A673 (cell line): ENCODE measurements around the gene PXDN. TPM values are rescaled to one million over a fixed set of nuclear protein-coding genes. Genes with fewer than 3 reads are reported as not detected.

Experiments
- BruUV-seq: library from RNA; stranded (reverse); fragments of 400-500 nt; replicated peaks from 2 replicates; lab custom pipeline; 2021; lab: Mats Ljungman, UMichigan
- CTCF ChIA-PET: fragments of 300-600 bp; sonication (Branson Sonifier 250); formaldehyde crosslinking; loops from one replicate; lab custom pipeline; 2022; ENCODE audit warnings: antibody characterized with exemption; lab: Charles Lee
- POLR2A ChIA-PET: fragments of 300-600 bp; sonication (Branson Sonifier 250); formaldehyde crosslinking; loops from one replicate; lab custom pipeline; 2022; ENCODE audit warnings: antibody characterized with exemption; ENCODE audit not compliant: low non-redundant PET; lab: Charles Lee
- DNase-seq: peaks from one replicate; pipeline ENCODE4 v3.0.0-alpha.2; 2015; ENCODE audit warnings: low spot score
- H3K27ac ChIP-seq: fragments of 200-600 bp; sonication (generic); 2 replicates; pipeline ENCODE4 v1.5.1; 2016; ENCODE audit warnings: mixed run types, low read depth, mild to moderate bottlenecking, mixed read lengths, antibody characterized with exemption, low read length; ENCODE audit not compliant: poor library complexity, severe bottlenecking
- H3K27me3 ChIP-seq: fragments of 200-600 bp; sonication (generic); replicated peaks from 2 replicates; pipeline ENCODE4 v1.6.1; 2017; ENCODE audit warnings: mixed run types, low read depth, mild to moderate bottlenecking, mixed read lengths, antibody characterized with exemption, low read length; ENCODE audit not compliant: insufficient read depth, poor library complexity
- H3K36me3 ChIP-seq: fragments of 200-600 bp; sonication (generic); 2 replicates; pipeline ENCODE4 v1.6.1; 2016; ENCODE audit warnings: mixed run types, mild to moderate bottlenecking, mixed read lengths, antibody characterized with exemption, low read length; ENCODE audit not compliant: insufficient read depth, poor library complexity, severe bottlenecking
- H3K4me1 ChIP-seq: fragments of 200-600 bp; sonication (generic); 2 replicates; pipeline ENCODE4 v1.6.1; 2017; ENCODE audit warnings: mixed run types, mild to moderate bottlenecking, mixed read lengths, antibody characterized with exemption, low read length; ENCODE audit not compliant: insufficient read depth, poor library complexity, severe bottlenecking
- H3K4me3 ChIP-seq: fragments of 200-600 bp; sonication (generic); 2 replicates; pipeline ENCODE4 v1.5.1; 2016; ENCODE audit warnings: low read depth, mixed run types, mild to moderate bottlenecking, mixed read lengths, low read length; ENCODE audit not compliant: poor library complexity, severe bottlenecking
- H3K9me3 ChIP-seq: fragments of 200-600 bp; sonication (generic); 2 replicates; pipeline ENCODE4 v1.6.1; 2016; ENCODE audit warnings: mixed run types, low read depth, mild to moderate bottlenecking, mixed read lengths, antibody characterized with exemption, low read length; ENCODE audit not compliant: poor library complexity, severe bottlenecking
- CTCF ChIP-seq: fragments of 300-800, 200-600 bp; sonication (generic); conservative IDR thresholded peaks from 2 replicates; pipeline ENCODE4 v1.5.1; 2017; ENCODE audit warnings: low read depth, mild to moderate bottlenecking, antibody characterized with exemption, low read length, moderate library complexity, mixed read lengths
- EZH2 ChIP-seq: fragments of 200-600 bp; sonication (generic); IDR thresholded peaks from 2 replicates; pipeline ENCODE4 v1.6.1; 2017; ENCODE audit warnings: borderline replicate concordance, low read depth, mild to moderate bottlenecking, mixed read lengths, antibody characterized with exemption, low read length; ENCODE audit not compliant: poor library complexity, severe bottlenecking
- intact Hi-C: fragments of 100-400 bp; cut with micrococcal nuclease; formaldehyde crosslinking; loops from one replicate; pipeline ENCODE4 v1.10.0; 2022; ENCODE audit not compliant: unreplicated experiment
- total RNA-seq: library from RNA; stranded (reverse); gene quantifications from 2 replicates; pipeline ENCODE4 v1.2.3, GENCODE V29; 2021

The PXDN gene
- total RNA-seq, 1 experiment from 2014 or later, result 162 TPM

GRCh38 chr2:1649103-1650084, 94.9 kb downstream of the PXDN start:
- no peaks in the 10 kb centered on the region for H3K9me3 ChIP-seq
- ChIA-PET CTCF (no interaction called here), POLR2A (no interaction called here)
- H3K36me3 ChIP-seq, result peaks cover 62% of the 10 kb centered on the region
- H3K4me1 ChIP-seq, result no peaks in the 10 kb centered on the region
- no peak overlapping the region for H3K27ac ChIP-seq
- TF ChIP-seq EZH2, result no peak
- TF ChIP-seq CTCF, result no peak
- intact Hi-C loops, result no loop called here
- no peaks in the 10 kb centered on the region for H3K27me3 ChIP-seq
- DNase-seq, result no peak
- TSS peak; percentile 37 for BruUV-seq
- no peak overlapping the region for H3K4me3 ChIP-seq

GRCh38 chr2:1648241-1649102, 95.8 kb downstream of the PXDN start:
- ChIA-PET CTCF (no interaction called here), POLR2A (no interaction called here)
- Histone ChIP-seq H3K4me1 (no peaks in the 10 kb centered on the region), H3K27me3 (no peaks in the 10 kb centered on the region), H3K9me3 (no peaks in the 10 kb centered on the region), H3K27ac (no peak overlapping the region), H3K4me3 (no peak overlapping the region), H3K36me3 (peaks cover 61% of the 10 kb centered on the region)
- no peak for DNase-seq
- TF ChIP-seq CTCF (no peak), EZH2 (no peak)
- no TSS peak for BruUV-seq
- intact Hi-C loops, result no loop called here

- POLR2A ChIA-PET, result no interaction called here
- Histone ChIP-seq H3K9me3 (no peaks in the 10 kb centered on the region), H3K27me3 (no peaks in the 10 kb centered on the region), H3K4me3 (no peak overlapping the region), H3K27ac (no peak overlapping the region), H3K4me1 (peaks cover 4% of the 10 kb centered on the region), H3K36me3 (peaks cover 60% of the 10 kb centered on the region)
- no TSS peak for BruUV-seq
- intact Hi-C loops, result no loop called here
- CTCF ChIA-PET, result no interaction called here
- DNase-seq, result no peak
- no peak for TF ChIP-seq CTCF
- TF ChIP-seq EZH2, result no peak
Measured at GRCh38 chr2:1647417-1648240, 96.7 kb downstream of the PXDN start.
